DMS53 (cell line): ENCODE measurements around the gene TPST1.
"Not testable (repeated sequence)": the region's sequence is repeated elsewhere in the genome, so short reads cannot be mapped to it uniquely, and the experiment has no call there.

Source experiments
- DNase-seq: peaks from one replicate; lab custom pipeline; 2025; lab: John Stamatoyannopoulos, UW

TPST1 gene

GRCh38 chr7:66379542-66380160, 174.5 kb downstream of the TPST1 start:
- peak; percentile 15 for DNase-seq

DNA sequence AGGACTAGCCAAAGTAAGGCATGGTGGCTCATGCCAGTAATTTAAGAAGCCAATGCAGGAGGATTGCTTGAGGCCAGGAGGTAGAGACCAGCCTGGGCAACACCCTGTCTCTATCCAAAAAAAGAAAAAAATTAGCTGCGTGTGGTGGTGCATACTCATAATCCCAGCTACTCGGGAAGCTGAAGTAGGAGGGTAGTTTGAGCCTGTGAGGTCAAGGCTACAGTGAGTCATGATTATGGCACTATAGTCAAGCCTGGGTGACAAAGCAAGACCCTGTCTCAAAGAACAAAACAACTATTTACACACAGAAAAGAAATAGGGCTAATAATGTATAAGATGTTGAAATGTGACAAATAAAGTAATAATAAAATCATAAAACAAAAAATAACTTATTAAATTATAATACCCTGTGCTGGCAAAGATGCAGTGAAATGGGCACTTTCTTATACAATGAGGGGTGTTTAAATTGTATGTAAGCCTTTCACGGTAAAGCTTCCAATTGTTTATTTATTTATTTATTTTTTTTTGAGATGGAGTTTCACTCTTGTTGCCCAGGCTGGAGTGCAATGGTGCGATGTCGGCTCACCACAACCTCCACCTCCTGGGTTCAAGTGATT, 175.2 kb downstream of the TPST1 start:
- peak; percentile 16 for DNase-seq

GRCh38 chr7:66382182-66382923, 177.2 kb downstream of the TPST1 start:
- DNase-seq = not testable (repeated sequence)

GRCh38 chr7:66385191-66385905, 180.2 kb downstream of the TPST1 start:
- DNase-seq = not testable (repeated sequence)

DNA sequence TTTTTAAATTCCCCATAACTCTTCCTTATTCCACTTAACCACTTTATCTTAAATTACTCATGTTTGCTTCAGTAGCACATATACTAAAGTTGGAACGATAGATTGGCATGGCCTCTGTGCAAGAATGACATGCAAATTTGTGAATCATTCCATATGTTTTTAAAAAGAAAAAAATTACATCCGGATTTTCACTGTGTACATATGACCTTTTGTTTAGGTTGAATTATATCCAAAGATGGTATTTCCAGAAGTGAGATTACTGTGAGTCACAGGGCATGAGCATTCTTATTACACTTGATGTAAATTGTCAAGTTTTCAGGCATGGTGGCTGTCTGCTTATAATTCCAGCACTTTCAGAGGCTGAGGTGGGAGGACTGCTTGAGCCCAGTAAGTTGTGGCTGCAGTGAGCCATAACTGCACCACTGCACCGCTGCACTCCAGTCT, 190.0 kb downstream of the TPST1 start:
- DNase-seq = peak; percentile 40

DNA sequence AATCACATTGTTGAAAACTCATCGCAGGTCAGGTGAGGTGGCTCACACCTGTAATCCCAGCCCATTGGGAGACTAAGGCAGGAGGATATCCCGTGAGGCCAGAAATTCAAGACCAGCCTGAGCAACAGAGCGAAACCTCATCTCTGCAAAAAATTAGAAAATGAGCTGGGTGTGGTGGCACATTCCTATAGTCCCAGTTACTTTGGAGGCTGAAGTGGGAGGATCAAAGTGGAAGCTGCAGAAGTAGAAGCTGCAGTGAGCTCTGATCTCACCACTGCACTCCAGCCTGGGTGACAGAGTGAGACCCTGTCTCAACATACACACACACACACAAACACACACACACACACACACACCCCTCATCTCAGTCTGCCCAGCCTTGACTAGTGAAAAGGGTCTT, 190.9 kb downstream of the TPST1 start:
- DNase-seq = not testable (repeated sequence)

GRCh38 chr7:66398841-66399240, 193.7 kb downstream of the TPST1 start:
- DNase-seq = not testable (repeated sequence)

DNA sequence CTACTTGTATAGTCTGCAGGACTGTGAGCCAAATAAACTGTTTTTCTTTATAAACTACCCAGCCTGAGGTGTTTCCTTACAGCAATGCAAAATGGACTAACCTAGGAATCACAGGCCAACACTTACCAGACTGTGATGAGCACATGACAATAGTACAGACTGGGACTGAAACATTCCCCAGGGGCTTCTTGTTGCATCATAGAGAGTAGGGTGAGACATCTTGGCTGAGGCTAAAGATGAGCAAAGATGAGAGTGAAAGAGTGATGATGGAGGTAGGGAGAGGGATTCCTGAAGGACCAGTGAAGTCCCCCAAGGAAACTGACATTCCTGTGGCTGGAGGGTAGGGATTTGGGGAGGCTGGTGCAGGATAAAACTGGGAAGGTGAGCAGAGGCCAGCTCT, 194.4 kb downstream of the TPST1 start:
- no peak for DNase-seq

DNA sequence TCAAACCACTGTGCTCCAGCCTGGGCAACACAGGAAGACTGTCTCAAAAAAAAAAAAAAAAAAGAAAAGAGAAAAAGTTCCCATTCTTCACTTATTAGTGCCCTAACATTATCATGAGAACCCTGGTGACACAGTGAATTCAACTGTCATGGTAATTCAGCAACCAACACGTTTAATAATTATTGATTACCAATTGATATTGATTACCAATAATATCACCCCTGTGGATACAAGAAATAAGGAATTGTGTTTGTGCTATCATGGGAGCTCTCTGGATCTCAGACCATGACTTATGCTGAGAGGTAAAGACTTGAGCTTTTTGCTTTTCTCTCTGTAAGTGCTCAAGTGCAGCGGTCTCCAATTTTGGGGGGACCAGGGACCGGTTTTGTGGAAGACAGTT, 195.3 kb downstream of the TPST1 start:
- DNase-seq = no peak

GRCh38 chr7:66401126-66401525, 196.0 kb downstream of the TPST1 start:
- not testable (repeated sequence) for DNase-seq

DNA sequence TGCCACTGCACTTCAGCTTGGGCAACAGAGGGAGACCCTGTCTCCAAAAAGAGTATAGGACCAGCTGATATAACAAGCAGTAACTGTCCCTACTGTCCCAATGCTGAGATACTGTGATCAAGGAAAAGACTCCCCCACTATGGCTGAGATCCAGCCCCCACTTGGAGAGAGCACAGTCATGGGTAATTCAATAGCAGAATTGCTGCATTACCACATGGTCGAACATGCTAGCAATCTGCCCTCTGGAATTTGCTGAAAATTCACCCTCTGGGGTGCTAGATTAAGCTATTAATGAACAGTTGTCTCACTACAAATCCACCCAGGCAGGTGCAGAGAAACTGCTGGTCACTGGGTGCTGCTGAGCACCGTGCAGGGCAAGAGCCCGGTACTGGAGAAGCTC, 196.8 kb downstream of the TPST1 start:
- DNase-seq = not testable (repeated sequence)

- no peak for DNase-seq
Measured at GRCh38 chr7:66403564-66403963, 198.4 kb downstream of the TPST1 start.

GRCh38 chr7:66409493-66409892, 204.4 kb downstream of the TPST1 start:
- DNase-seq = peak; percentile 29
